ENCODE measurements around the gene MAGEA8. TPM values are rescaled to one million over a fixed set of nuclear protein-coding genes. Genes with fewer than 3 reads are reported as not detected.
"Not testable (repeated sequence)": the region's sequence is repeated elsewhere in the genome, so short reads cannot be mapped to it uniquely, and the experiment has no call there.

Gene MAGEA8
- total RNA-seq, 1 experiment from 2014 or later, result not detected

DNA sequence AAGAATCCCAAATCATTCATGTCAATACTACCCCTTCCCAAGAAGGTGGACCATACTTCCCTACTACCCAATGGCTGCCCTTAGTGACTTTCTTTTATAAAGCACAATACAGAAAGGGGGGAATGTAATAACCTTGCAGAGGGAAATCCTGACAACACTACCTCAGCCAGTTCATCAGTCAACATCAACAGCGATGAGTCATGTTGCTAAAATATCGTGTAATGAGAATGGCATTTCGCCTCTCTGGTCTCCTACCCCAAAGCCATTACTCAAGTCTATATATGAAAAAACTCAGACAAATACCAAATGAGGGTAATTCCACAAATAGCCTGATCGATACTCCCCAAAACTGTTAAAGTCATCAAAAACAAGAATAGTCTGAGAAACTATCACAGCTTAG lies 3.3 kb upstream of the MAGEA8 start:
- peaks cover 19% of the 10 kb centered on the region for H3K27me3 Mint-ChIP-seq (ENCODE audit: insufficient read depth, unreplicated experiment)
- no peaks in the 10 kb centered on the region for H3K9me3 Mint-ChIP-seq (ENCODE audit: unreplicated experiment)
- intact Hi-C loops (cut with micrococcal nuclease), result no loop called here
- H3K36me3 Mint-ChIP-seq (ENCODE audit: insufficient read depth, unreplicated experiment), result no peaks in the 10 kb centered on the region
- BruUV-seq (replicated peaks), result no TSS peak
- ChIA-PET POLR2A (no interaction called here), CTCF (no interaction called here)
- H3K4me3 Mint-ChIP-seq (ENCODE audit: unreplicated experiment), result no peak overlapping the region
- H3K27ac Mint-ChIP-seq (ENCODE audit: low read depth, unreplicated experiment), result no peak overlapping the region
- DNase-seq (ENCODE audit: unreplicated experiment), result peak; percentile 29
- H3K4me1 Mint-ChIP-seq (ENCODE audit: insufficient read depth, unreplicated experiment), result no peaks in the 10 kb centered on the region
- TF ChIP-seq, protein P1, sequence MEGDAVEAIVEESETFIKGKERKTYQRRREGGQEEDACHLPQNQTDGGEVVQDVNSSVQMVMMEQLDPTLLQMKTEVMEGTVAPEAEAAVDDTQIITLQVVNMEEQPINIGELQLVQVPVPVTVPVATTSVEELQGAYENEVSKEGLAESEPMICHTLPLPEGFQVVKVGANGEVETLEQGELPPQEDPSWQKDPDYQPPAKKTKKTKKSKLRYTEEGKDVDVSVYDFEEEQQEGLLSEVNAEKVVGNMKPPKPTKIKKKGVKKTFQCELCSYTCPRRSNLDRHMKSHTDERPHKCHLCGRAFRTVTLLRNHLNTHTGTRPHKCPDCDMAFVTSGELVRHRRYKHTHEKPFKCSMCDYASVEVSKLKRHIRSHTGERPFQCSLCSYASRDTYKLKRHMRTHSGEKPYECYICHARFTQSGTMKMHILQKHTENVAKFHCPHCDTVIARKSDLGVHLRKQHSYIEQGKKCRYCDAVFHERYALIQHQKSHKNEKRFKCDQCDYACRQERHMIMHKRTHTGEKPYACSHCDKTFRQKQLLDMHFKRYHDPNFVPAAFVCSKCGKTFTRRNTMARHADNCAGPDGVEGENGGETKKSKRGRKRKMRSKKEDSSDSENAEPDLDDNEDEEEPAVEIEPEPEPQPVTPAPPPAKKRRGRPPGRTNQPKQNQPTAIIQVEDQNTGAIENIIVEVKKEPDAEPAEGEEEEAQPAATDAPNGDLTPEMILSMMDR (IDR thresholded peaks at IDR 0.05; ENCODE audit: unreplicated experiment), result no peak

DNA sequence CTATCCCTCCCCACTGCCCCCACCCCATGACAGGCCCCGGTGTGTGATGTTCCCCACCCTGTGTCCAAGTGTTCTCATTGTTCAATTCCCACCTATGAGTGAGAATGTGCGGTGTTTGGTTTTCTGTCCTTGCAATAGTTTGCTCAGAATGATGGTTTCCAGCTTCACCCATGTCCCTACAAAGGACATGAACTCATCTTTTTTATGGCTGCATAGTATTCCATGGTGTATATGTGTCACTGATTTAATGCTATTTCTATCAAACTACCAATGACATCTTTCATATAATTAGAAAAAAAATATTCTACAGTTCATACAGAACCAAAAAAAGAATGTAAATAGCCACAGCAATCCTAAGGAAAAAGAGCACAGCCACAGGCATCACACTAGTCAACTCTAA lies 9.8 kb downstream of the MAGEA8 start:
- CTCF ChIA-PET; H3K4me1 Mint-ChIP-seq (ENCODE audit: insufficient read depth, unreplicated experiment); BruUV-seq (replicated peaks); POLR2A ChIA-PET; DNase-seq (ENCODE audit: unreplicated experiment); H3K27me3 Mint-ChIP-seq (ENCODE audit: insufficient read depth, unreplicated experiment); H3K9me3 Mint-ChIP-seq (ENCODE audit: unreplicated experiment); H3K4me3 Mint-ChIP-seq (ENCODE audit: unreplicated experiment); intact Hi-C loops (cut with micrococcal nuclease); H3K27ac Mint-ChIP-seq (ENCODE audit: low read depth, unreplicated experiment); H3K36me3 Mint-ChIP-seq (ENCODE audit: insufficient read depth, unreplicated experiment): not testable (repeated sequence)

DNA sequence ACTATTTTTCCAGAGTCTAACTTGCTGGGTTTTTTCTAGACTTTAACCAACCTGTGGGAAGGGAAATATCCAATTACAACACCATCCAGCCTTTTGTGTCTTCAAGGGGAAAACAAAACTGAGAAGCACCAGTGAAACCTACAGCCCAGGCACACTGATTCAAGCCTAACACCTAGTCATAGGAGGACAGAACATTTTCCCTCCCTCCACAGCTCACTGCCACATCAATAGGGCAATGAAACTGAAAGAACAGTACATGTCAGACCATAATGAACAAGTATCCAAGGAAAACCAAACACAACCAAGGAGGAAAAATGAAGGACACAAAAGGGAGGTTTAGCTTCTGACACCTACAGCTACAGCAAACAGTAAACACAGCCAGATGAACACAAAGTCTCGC lies 17.6 kb downstream of the MAGEA8 start:
- H3K27me3 Mint-ChIP-seq (ENCODE audit: insufficient read depth, unreplicated experiment), result peaks cover 58% of the 10 kb centered on the region
- H3K9me3 Mint-ChIP-seq (ENCODE audit: unreplicated experiment), result peaks cover 6% of the 10 kb centered on the region
- TF ChIP-seq, protein P1 (IDR thresholded peaks at IDR 0.05; ENCODE audit: unreplicated experiment), result no peak
- no peak overlapping the region for H3K27ac Mint-ChIP-seq (ENCODE audit: low read depth, unreplicated experiment)
- no peaks in the 10 kb centered on the region for H3K4me1 Mint-ChIP-seq (ENCODE audit: insufficient read depth, unreplicated experiment)
- CTCF ChIA-PET, result no interaction called here
- POLR2A ChIA-PET, result no interaction called here
- intact Hi-C loops (cut with micrococcal nuclease), result no loop called here
- DNase-seq (ENCODE audit: unreplicated experiment), result no peak
- H3K4me3 Mint-ChIP-seq (ENCODE audit: unreplicated experiment), result no peak overlapping the region
- BruUV-seq (replicated peaks), result no TSS peak
- no peaks in the 10 kb centered on the region for H3K36me3 Mint-ChIP-seq (ENCODE audit: insufficient read depth, unreplicated experiment)

DNA sequence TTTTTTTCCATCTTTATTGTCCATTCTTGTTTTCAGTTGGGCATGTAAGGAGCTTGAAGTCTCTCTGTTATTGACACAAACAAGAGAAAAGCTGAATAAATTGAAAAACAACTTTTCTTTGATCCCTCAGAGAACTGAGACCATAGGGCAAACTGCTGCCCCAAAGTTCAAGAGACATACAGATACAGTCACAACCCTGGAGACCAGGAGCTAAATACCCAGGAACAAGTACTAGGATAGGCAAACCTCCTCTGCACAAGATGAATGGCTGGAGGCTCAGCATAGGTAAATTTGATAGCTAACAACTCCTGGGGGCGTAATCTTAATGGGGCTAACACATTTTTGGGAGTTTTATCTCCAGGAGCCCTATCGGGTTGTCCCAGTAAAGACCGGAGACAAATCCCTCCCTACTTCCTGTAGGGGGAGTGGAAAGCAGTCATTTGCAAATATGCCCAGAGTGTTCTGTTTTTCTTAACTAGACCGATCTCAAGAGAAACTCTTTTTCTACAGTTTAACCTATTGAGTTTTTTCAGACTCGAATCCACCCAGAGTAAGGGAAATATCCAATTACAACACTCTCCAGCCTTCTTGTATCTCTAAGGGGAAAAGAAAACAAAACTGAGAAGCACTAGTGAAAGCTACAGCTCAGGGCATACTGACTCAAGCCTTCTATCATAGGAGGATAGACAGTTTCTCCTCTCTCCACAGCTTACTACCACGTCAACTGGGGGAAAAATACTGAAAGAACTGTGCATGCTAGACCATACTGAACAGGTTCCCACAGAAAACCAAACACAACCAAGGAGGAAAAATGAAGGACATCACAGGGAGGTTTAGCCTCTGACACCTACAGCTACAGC lies 23.1 kb downstream of the MAGEA8 start:
- POLR2A ChIA-PET, result no interaction called here
- intact Hi-C loops (cut with micrococcal nuclease), result no loop called here
- Mint-ChIP-seq H3K4me3 (ENCODE audit: unreplicated experiment) (peak overlapping the region; percentile 24), H3K9me3 (ENCODE audit: unreplicated experiment) (no peaks in the 10 kb centered on the region), H3K36me3 (ENCODE audit: insufficient read depth, unreplicated experiment) (no peaks in the 10 kb centered on the region), H3K4me1 (ENCODE audit: insufficient read depth, unreplicated experiment) (no peaks in the 10 kb centered on the region), H3K27ac (ENCODE audit: low read depth, unreplicated experiment) (no peak overlapping the region), H3K27me3 (ENCODE audit: insufficient read depth, unreplicated experiment) (peaks cover 45% of the 10 kb centered on the region)
- CTCF ChIA-PET, result interaction anchor here (0.7 to 1.4 kb wide), 3 partner anchors 36 to 450 kb away, joined by 3 to 4 read pairs (median 3); no protein-coding TSS in a partner anchor
- TF ChIP-seq, protein P1 (IDR thresholded peaks at IDR 0.05; ENCODE audit: unreplicated experiment), result no peak
- peak; percentile 10 for DNase-seq (ENCODE audit: unreplicated experiment)
- BruUV-seq (replicated peaks), result no TSS peak

Measured in MCF 10A (cell line).